Measurements from ENCODE around the gene ASPDH.

- TF ChIP-seq TAF1 (IDR thresholded peaks at IDR 0.05; ENCODE audit: borderline replicate concordance, insufficient read depth, low read length), result no peak
- no peak for TF ChIP-seq POLR2AphosphoS5 (IDR thresholded peaks at IDR 0.05; ENCODE audit: low read depth, low read length)
These were observed 39.5 kb upstream of the ASPDH start for GRCh38 chr19:50553134-50553703.
